ENCODE data around the gene MCF2L.

GRCh38 chr13:113075711-113076110 lies 106.7 kb downstream of the MCF2L start:
- TF ChIP-seq CTCF (IDR thresholded peaks at IDR 0.05) (no peak), POLR2AphosphoS5 (IDR thresholded peaks at IDR 0.05) (no peak), POLR2A (IDR thresholded peaks at IDR 0.05) (no peak)

Measured in breast epithelium (tissue), 3 donors.